OCI-LY3 (cell line): ENCODE measurements around the gene FAM114A2.

ENCODE experiments used
- CTCF ChIP-seq: fragments of 200-600, 300-600 bp; sonication (generic); IDR thresholded peaks from 2 replicates; pipeline ENCODE4 v1.5.1; 2014; ENCODE audit warnings: antibody characterized with exemption, low read length, low read depth
- EZH2phosphoT487 ChIP-seq: fragments of 200-600 bp; shearing (Covaris generic); IDR thresholded peaks from 2 replicates; pipeline ENCODE4 v1.6.1; 2018; ENCODE audit warnings: antibody characterized with exemption, mixed run types, low read depth

GRCh38 chr5:154058055-154059038 is 19.6 kb upstream of the FAM114A2 start:
- no peak for TF ChIP-seq CTCF
- no peak for TF ChIP-seq EZH2phosphoT487
